H9 (cell line): Measurements from ENCODE around the gene TRPC4AP. TPM values are rescaled to one million over a fixed set of nuclear protein-coding genes. Genes with fewer than 3 reads are reported as not detected.

Experiments
- DNase-seq: peaks from one replicate; pipeline ENCODE4 v3.0.0-alpha.2; 2017
- H2AFZ ChIP-seq: one replicate; pipeline ENCODE4 v1.6.1; 2013; ENCODE audit warnings: mild to moderate bottlenecking, low read length, control low read depth, moderate library complexity
- H2AK5ac ChIP-seq: 2 replicates; pipeline ENCODE4 v1.6.1; 2013; ENCODE audit warnings: low read length, control low read depth, mixed read lengths; ENCODE audit not compliant: insufficient read length
- H2BK120ac ChIP-seq: one replicate; pipeline ENCODE4 v1.6.1; 2013; ENCODE audit warnings: low read depth, mild to moderate bottlenecking, low read length, control low read depth, inconsistent platforms; ENCODE audit not compliant: poor library complexity, severe bottlenecking
- H2BK12ac ChIP-seq: 2 replicates; pipeline ENCODE4 v1.6.1; 2013; ENCODE audit warnings: low read length, control low read depth, mixed read lengths, low read depth; ENCODE audit not compliant: insufficient read length
- H2BK15ac ChIP-seq: 2 replicates; pipeline ENCODE4 v1.6.1; 2013; ENCODE audit warnings: low read depth, low read length, control low read depth
- H2BK20ac ChIP-seq: one replicate; pipeline ENCODE4 v1.6.1; 2013; ENCODE audit warnings: low read depth, mild to moderate bottlenecking, low read length, control low read depth, inconsistent platforms; ENCODE audit not compliant: poor library complexity, severe bottlenecking
- H2BK5ac ChIP-seq: 2 replicates; pipeline ENCODE4 v1.6.1; 2013; ENCODE audit warnings: low read length, control low read depth, mixed read lengths; ENCODE audit not compliant: insufficient read length
- H3K14ac ChIP-seq: 2 replicates; pipeline ENCODE4 v1.6.1; 2013; ENCODE audit warnings: low read length, control low read depth; ENCODE audit not compliant: insufficient read depth
- H3K18ac ChIP-seq: 2 replicates; pipeline ENCODE4 v1.6.1; 2013; ENCODE audit warnings: low read depth, mild to moderate bottlenecking, mixed read lengths, low read length, control low read depth; ENCODE audit not compliant: insufficient read length
- H3K23ac ChIP-seq: 2 replicates; pipeline ENCODE4 v1.6.1; 2013; ENCODE audit warnings: low read length, control low read depth, mixed read lengths, low read depth; ENCODE audit not compliant: insufficient read length
- H3K23me2 ChIP-seq: 2 replicates; pipeline ENCODE4 v1.6.1; 2013; ENCODE audit warnings: low read depth, mild to moderate bottlenecking, mixed read lengths, low read length, control low read depth; ENCODE audit not compliant: insufficient read length, poor library complexity, severe bottlenecking
- H3K27ac ChIP-seq: 2 replicates; pipeline ENCODE4 v1.5.1; 2013; ENCODE audit warnings: low read length, control low read depth, mixed read lengths, low read depth; ENCODE audit not compliant: insufficient read length
- H3K27me3 ChIP-seq: 2 replicates; pipeline ENCODE4 v1.6.1; 2013; ENCODE audit warnings: low read length, control low read depth, inconsistent platforms; ENCODE audit not compliant: insufficient read depth
- H3K4ac ChIP-seq: 2 replicates; pipeline ENCODE4 v1.6.1; 2013; ENCODE audit warnings: low read depth, mild to moderate bottlenecking, control low read depth, inconsistent platforms, low read length, moderate library complexity
- H3K4me1 ChIP-seq: 2 replicates; pipeline ENCODE4 v1.6.1; 2013; ENCODE audit warnings: low read length, control low read depth, inconsistent platforms; ENCODE audit not compliant: insufficient read depth
- H3K4me2 ChIP-seq: 2 replicates; pipeline ENCODE4 v1.6.1; 2013; ENCODE audit warnings: low read length, control low read depth, mixed read lengths; ENCODE audit not compliant: insufficient read length, insufficient read depth
- H3K56ac ChIP-seq: 2 replicates; pipeline ENCODE4 v1.6.1; 2013; ENCODE audit warnings: low read depth, mild to moderate bottlenecking, mixed read lengths, low read length, control low read depth; ENCODE audit not compliant: insufficient read length
- H3K79me1 ChIP-seq: 2 replicates; pipeline ENCODE4 v1.6.1; 2013; ENCODE audit warnings: low read depth, mild to moderate bottlenecking, moderate library complexity, low read length, control low read depth, inconsistent platforms; ENCODE audit not compliant: insufficient read depth, poor library complexity, severe bottlenecking
- H3K79me2 ChIP-seq: 2 replicates; pipeline ENCODE4 v1.6.1; 2013; ENCODE audit warnings: low read length, control low read depth, inconsistent platforms; ENCODE audit not compliant: insufficient read depth
- H3K9ac ChIP-seq: 2 replicates; pipeline ENCODE4 v1.6.1; 2013; ENCODE audit warnings: low read length, control low read depth, mixed read lengths; ENCODE audit not compliant: insufficient read length; ENCODE audit errors: extremely low read depth
- H3K9me3 ChIP-seq: one replicate; pipeline ENCODE4 v1.6.1; 2013; ENCODE audit warnings: low read depth, low read length, inconsistent platforms; ENCODE audit not compliant: control insufficient read depth
- H3T11ph ChIP-seq: one replicate; pipeline ENCODE4 v1.6.1; 2013; ENCODE audit warnings: mild to moderate bottlenecking, low read length, control low read depth, inconsistent platforms
- H4K20me1 ChIP-seq: one replicate; pipeline ENCODE4 v1.6.1; 2013; ENCODE audit not compliant: control insufficient read depth, insufficient read length, insufficient read depth
- H4K5ac ChIP-seq: 2 replicates; pipeline ENCODE4 v1.6.1; 2013; ENCODE audit warnings: low read depth, mild to moderate bottlenecking, mixed read lengths, low read length, control low read depth; ENCODE audit not compliant: insufficient read length
- H4K8ac ChIP-seq: replicated peaks from 2 replicates; pipeline ENCODE4 v1.6.1; 2013; ENCODE audit warnings: low read length, control low read depth, mixed read lengths, low read depth; ENCODE audit not compliant: insufficient read length
- H4K91ac ChIP-seq: 2 replicates; pipeline ENCODE4 v1.6.1; 2013; ENCODE audit warnings: low read depth, mild to moderate bottlenecking, moderate library complexity, mixed read lengths, low read length, control low read depth; ENCODE audit not compliant: insufficient read length
- H3K27ac Mint-ChIP-seq, 3 experiments: 2 replicates in 2 of 3; 3 replicates in 1 of 3; pipeline ENCODE4 v1.8.0; 2020 to 2021; ENCODE audit warnings: mixed read lengths in 3 of 3, mild to moderate bottlenecking in 1 of 3, moderate library complexity in 1 of 3
- H3K27me3 Mint-ChIP-seq: 2 replicates; pipeline ENCODE4 v1.8.0; 2021; ENCODE audit warnings: low read depth, mild to moderate bottlenecking, moderate library complexity, mixed read lengths
- H3K36me3 Mint-ChIP-seq, 3 experiments: 2 replicates in 2 of 3; 3 replicates in 1 of 3; pipeline ENCODE4 v1.8.0; 2020 to 2021; ENCODE audit warnings: low read depth in 3 of 3, mixed read lengths in 3 of 3; ENCODE audit not compliant: insufficient read depth in 1 of 3
- H3K4me1 Mint-ChIP-seq, 2 experiments: 2 replicates each; pipeline ENCODE4 v1.8.0; 2020; ENCODE audit warnings: mixed read lengths in 2 of 2
- H3K4me3 Mint-ChIP-seq, 2 experiments: 2 replicates in 1 of 2; 3 replicates in 1 of 2; pipeline ENCODE4 v1.8.0; 2020 to 2021; ENCODE audit warnings: mild to moderate bottlenecking in 2 of 2, mixed read lengths in 2 of 2, moderate library complexity in 1 of 2
- H3K9me3 Mint-ChIP-seq, 2 experiments: 2 replicates in 1 of 2; 3 replicates in 1 of 2; pipeline ENCODE4 v1.8.0; 2020; ENCODE audit warnings: mild to moderate bottlenecking in 2 of 2, mixed read lengths in 2 of 2, moderate library complexity in 1 of 2
- CTCF ChIP-seq: fragments of 200-600 bp; sonication (generic); conservative IDR thresholded peaks from 3 replicates; pipeline ENCODE4 v1.8.0; 2021; ENCODE audit warnings: antibody characterized with exemption, mild to moderate bottlenecking
- WGBS: extraction: QIAGEN DNeasy Blood & Tissue Kit; methylation state at CpG from one replicate; pipeline ENCODE4 v1.1.7; 2013; ENCODE audit warnings: missing lambda C conversion rate, low lambda C conversion rate, mixed read lengths; ENCODE audit not compliant: insufficient read length; ENCODE audit errors: extremely low coverage; 5-methylcytosine and 5-hydroxymethylcytosine counted together
- total RNA-seq: library from RNA; stranded (reverse); gene quantifications from 2 replicates; pipeline ENCODE4 v1.2.1, GENCODE V29; 2021

Gene TRPC4AP
- total RNA-seq, 1 experiment from 2014 or later = 93.9 TPM

DNA sequence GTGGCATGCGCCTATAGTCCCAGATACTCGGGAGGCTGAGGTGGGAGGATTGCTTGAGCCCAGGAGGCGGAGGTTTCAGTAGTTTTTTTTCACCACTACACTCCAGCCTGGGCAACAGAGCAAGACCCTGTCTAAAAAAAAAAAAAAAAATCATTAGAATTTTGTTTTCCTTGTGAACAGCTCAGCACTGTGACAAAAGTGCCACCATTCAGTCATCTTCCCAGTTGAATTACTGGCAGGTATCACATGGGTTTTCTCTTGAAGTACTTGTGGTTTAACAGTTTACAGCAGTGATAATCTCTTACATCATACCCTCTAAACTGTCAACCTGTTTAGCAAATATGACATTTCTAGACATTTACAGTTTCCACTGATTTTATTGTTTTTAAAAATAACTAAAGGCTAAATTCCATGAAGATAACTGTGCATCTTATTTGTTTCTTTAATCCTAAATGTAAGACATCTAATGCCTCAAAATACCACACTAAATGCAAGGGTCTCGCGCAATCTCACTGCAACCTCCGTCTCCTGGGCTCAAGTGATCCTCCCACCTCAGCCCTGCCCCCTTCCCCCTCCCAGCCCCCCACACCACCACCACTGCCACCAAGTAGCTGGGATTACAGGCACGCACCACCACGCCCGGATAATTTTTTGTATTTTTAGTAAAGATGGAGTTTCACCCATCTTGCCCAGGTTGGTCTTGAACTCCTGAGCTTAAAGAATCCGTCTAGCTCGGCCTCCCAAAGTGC, 7.0 kb downstream of the TRPC4AP start:
- Histone ChIP-seq H3K79me2 (peaks cover 13% of the 10 kb centered on the region; the same call in 1 of the 2 replicates), H4K20me1 (no peaks in the 10 kb centered on the region), H3T11ph (no peak overlapping the region), H3K4ac (no peak overlapping the region), H3K27ac (no peak overlapping the region), H3K79me1 (peaks cover 2% of the 10 kb centered on the region), H2BK120ac (no peak overlapping the region), H3K4me1 (no peaks in the 10 kb centered on the region), H3K56ac (no peak overlapping the region), H2BK20ac (no peak overlapping the region), H3K4me2 (no peak overlapping the region), H2BK15ac (no peak overlapping the region), H4K91ac (no peak overlapping the region), H2BK5ac (no peak overlapping the region), H2AK5ac (no peak overlapping the region), H3K9me3 (no peaks in the 10 kb centered on the region), H3K9ac (no peak overlapping the region), H3K27me3 (no peaks in the 10 kb centered on the region), H3K14ac (no peak overlapping the region), H3K18ac (no peak overlapping the region), H3K23me2 (no peaks in the 10 kb centered on the region), H3K23ac (no peak overlapping the region), H4K8ac (no peak overlapping the region), H4K5ac (no peak overlapping the region), H2BK12ac (no peak overlapping the region), H2AFZ (no peak overlapping the region)
- no peak for DNase-seq
- TF ChIP-seq CTCF = no peak
- Mint-ChIP-seq H3K27me3 (no peaks in the 10 kb centered on the region), H3K4me3 (no peak overlapping the region), H3K9me3 (no peaks in the 10 kb centered on the region), H3K36me3 (peaks cover 7 to 18% (median 13%) of the 10 kb centered on the region in 3 experiments; a peak in 6 of 7 replicates), H3K27ac (no peak overlapping the region), H3K4me1 (peaks cover 3 to 10% of the 10 kb centered on the region in 2 experiments)
- WGBS = no CpG with 5 or more reads among the region's 11 CpGs
